Measurements from ENCODE around the gene STT3A. TPM values are rescaled to one million over a fixed set of nuclear protein-coding genes. Genes with fewer than 3 reads are reported as not detected.

The STT3A gene
- total and polyA plus RNA-seq, 2 of the 13 experiments (the other 11 are each of a cell fraction or from before 2014, with no cell fraction given) = 229 to 319 TPM

- TF ChIP-seq ZNF770 (CRISPR knock-in tag; IDR thresholded peaks at IDR 0.05) (peak; percentile 36), REL (CRISPR knock-in tag; conservative IDR thresholded peaks at IDR 0.05) (0 out of 2 replicates have a peak, but pooled peaks have one; percentile 33), NFYB (CRISPR knock-in tag; IDR thresholded peaks at IDR 0.05) (peak; percentile 99), SRSF9 (IDR thresholded peaks at IDR 0.05; ENCODE audit: borderline replicate concordance, insufficient read depth, low read depth, low read length, poor library complexity, severe bottlenecking) (no peak), JDP2 (CRISPR knock-in tag; IDR thresholded peaks at IDR 0.05; ENCODE audit: borderline replicate concordance) (no peak), CREB1 (IDR thresholded peaks at IDR 0.05) (peak; percentile 96), CREB1 (CRISPR knock-in tag; IDR thresholded peaks at IDR 0.05) (peak; percentile 97), FOXK1 (CRISPR knock-in tag; IDR thresholded peaks at IDR 0.05; ENCODE audit: borderline replicate concordance, low read depth) (peak; percentile 70; the same call in 1 of the 2 replicates), MXD3 (CRISPR knock-in tag; IDR thresholded peaks at IDR 0.05) (no peak; the same call in 1 of the 2 replicates), ARNTL (CRISPR knock-in tag; IDR thresholded peaks at IDR 0.05) (peak; percentile 75; the same call in 1 of the 2 replicates), ZBTB44 (CRISPR knock-in tag; IDR thresholded peaks at IDR 0.05) (no peak; the same call in 1 of the 2 replicates), ZSCAN20 (CRISPR knock-in tag; IDR thresholded peaks at IDR 0.05; ENCODE audit: borderline replicate concordance) (no peak), RNF2 (conservative IDR thresholded peaks at IDR 0.05; ENCODE audit: low read depth) (peak; percentile 83; the same call in 1 of the 2 replicates), ZNF546 (CRISPR knock-in tag; conservative IDR thresholded peaks at IDR 0.05) (no peak), SCMH1 (CRISPR knock-in tag; IDR thresholded peaks at IDR 0.05; ENCODE audit: borderline replicate concordance) (no peak), HOXA9 (CRISPR knock-in tag; IDR thresholded peaks at IDR 0.05; ENCODE audit: borderline replicate concordance) (no peak), ZNF788 (CRISPR knock-in tag; IDR thresholded peaks at IDR 0.05; ENCODE audit: borderline replicate concordance) (peak; percentile 41; the same call in 1 of the 2 replicates), ATF1 (CRISPR knock-in tag; IDR thresholded peaks at IDR 0.05) (peak; percentile 94), YEATS4 (CRISPR knock-in tag; IDR thresholded peaks at IDR 0.05; ENCODE audit: borderline replicate concordance) (peak; percentile 93)
- TF ChIP-seq, protein P1, sequence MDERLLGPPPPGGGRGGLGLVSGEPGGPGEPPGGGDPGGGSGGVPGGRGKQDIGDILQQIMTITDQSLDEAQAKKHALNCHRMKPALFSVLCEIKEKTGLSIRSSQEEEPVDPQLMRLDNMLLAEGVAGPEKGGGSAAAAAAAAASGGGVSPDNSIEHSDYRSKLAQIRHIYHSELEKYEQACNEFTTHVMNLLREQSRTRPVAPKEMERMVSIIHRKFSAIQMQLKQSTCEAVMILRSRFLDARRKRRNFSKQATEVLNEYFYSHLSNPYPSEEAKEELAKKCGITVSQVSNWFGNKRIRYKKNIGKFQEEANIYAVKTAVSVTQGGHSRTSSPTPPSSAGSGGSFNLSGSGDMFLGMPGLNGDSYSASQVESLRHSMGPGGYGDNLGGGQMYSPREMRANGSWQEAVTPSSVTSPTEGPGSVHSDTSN (CRISPR knock-in tag; IDR thresholded peaks at IDR 0.05) = peak; percentile 99
Observed at GRCh38 chr11:125592305-125593113, at the start of gene STT3A (continued).
